A673 (cell line): ENCODE measurements around the gene SOX6. TPM values are rescaled to one million over a fixed set of nuclear protein-coding genes. Genes with fewer than 3 reads are reported as not detected.

Source experiments
- BruUV-seq: library from RNA; stranded (reverse); fragments of 400-500 nt; replicated peaks from 2 replicates; lab custom pipeline; 2021; lab: Mats Ljungman, UMichigan
- CTCF ChIA-PET: fragments of 300-600 bp; sonication (Branson Sonifier 250); formaldehyde crosslinking; loops from one replicate; lab custom pipeline; 2022; ENCODE audit warnings: antibody characterized with exemption; lab: Charles Lee
- POLR2A ChIA-PET: fragments of 300-600 bp; sonication (Branson Sonifier 250); formaldehyde crosslinking; loops from one replicate; lab custom pipeline; 2022; ENCODE audit warnings: antibody characterized with exemption; ENCODE audit not compliant: low non-redundant PET; lab: Charles Lee
- DNase-seq: peaks from one replicate; pipeline ENCODE4 v3.0.0-alpha.2; 2015; ENCODE audit warnings: low spot score
- H3K27ac ChIP-seq: fragments of 200-600 bp; sonication (generic); 2 replicates; pipeline ENCODE4 v1.5.1; 2016; ENCODE audit warnings: mixed run types, low read depth, mild to moderate bottlenecking, mixed read lengths, antibody characterized with exemption, low read length; ENCODE audit not compliant: poor library complexity, severe bottlenecking
- H3K27me3 ChIP-seq: fragments of 200-600 bp; sonication (generic); replicated peaks from 2 replicates; pipeline ENCODE4 v1.6.1; 2017; ENCODE audit warnings: mixed run types, low read depth, mild to moderate bottlenecking, mixed read lengths, antibody characterized with exemption, low read length; ENCODE audit not compliant: insufficient read depth, poor library complexity
- H3K36me3 ChIP-seq: fragments of 200-600 bp; sonication (generic); 2 replicates; pipeline ENCODE4 v1.6.1; 2016; ENCODE audit warnings: mixed run types, mild to moderate bottlenecking, mixed read lengths, antibody characterized with exemption, low read length; ENCODE audit not compliant: insufficient read depth, poor library complexity, severe bottlenecking
- H3K4me1 ChIP-seq: fragments of 200-600 bp; sonication (generic); 2 replicates; pipeline ENCODE4 v1.6.1; 2017; ENCODE audit warnings: mixed run types, mild to moderate bottlenecking, mixed read lengths, antibody characterized with exemption, low read length; ENCODE audit not compliant: insufficient read depth, poor library complexity, severe bottlenecking
- H3K4me3 ChIP-seq: fragments of 200-600 bp; sonication (generic); 2 replicates; pipeline ENCODE4 v1.5.1; 2016; ENCODE audit warnings: low read depth, mixed run types, mild to moderate bottlenecking, mixed read lengths, low read length; ENCODE audit not compliant: poor library complexity, severe bottlenecking
- H3K9me3 ChIP-seq: fragments of 200-600 bp; sonication (generic); 2 replicates; pipeline ENCODE4 v1.6.1; 2016; ENCODE audit warnings: mixed run types, low read depth, mild to moderate bottlenecking, mixed read lengths, antibody characterized with exemption, low read length; ENCODE audit not compliant: poor library complexity, severe bottlenecking
- CTCF ChIP-seq: fragments of 300-800, 200-600 bp; sonication (generic); conservative IDR thresholded peaks from 2 replicates; pipeline ENCODE4 v1.5.1; 2017; ENCODE audit warnings: low read depth, mild to moderate bottlenecking, antibody characterized with exemption, low read length, moderate library complexity, mixed read lengths
- EZH2 ChIP-seq: fragments of 200-600 bp; sonication (generic); IDR thresholded peaks from 2 replicates; pipeline ENCODE4 v1.6.1; 2017; ENCODE audit warnings: borderline replicate concordance, low read depth, mild to moderate bottlenecking, mixed read lengths, antibody characterized with exemption, low read length; ENCODE audit not compliant: poor library complexity, severe bottlenecking
- intact Hi-C: fragments of 100-400 bp; cut with micrococcal nuclease; formaldehyde crosslinking; loops from one replicate; pipeline ENCODE4 v1.10.0; 2022; ENCODE audit not compliant: unreplicated experiment
- total RNA-seq: library from RNA; stranded (reverse); gene quantifications from 2 replicates; pipeline ENCODE4 v1.2.3, GENCODE V29; 2021

SOX6 gene
- total RNA-seq, 1 experiment from 2014 or later: 27.5 TPM

- BruUV-seq: no TSS peak
- intact Hi-C loops: no loop called here
- TF ChIP-seq CTCF (no peak), EZH2 (no peak)
- ChIA-PET CTCF (no interaction called here), POLR2A (no interaction called here)
- H3K27ac ChIP-seq: no peak overlapping the region
- H3K4me1 ChIP-seq: no peaks in the 10 kb centered on the region
- no peak overlapping the region for H3K4me3 ChIP-seq
- H3K9me3 ChIP-seq: no peaks in the 10 kb centered on the region
- H3K27me3 ChIP-seq: no peaks in the 10 kb centered on the region
- DNase-seq: no peak
- H3K36me3 ChIP-seq: no peaks in the 10 kb centered on the region
These were observed 421.0 kb downstream of the SOX6 start for GRCh38 chr11:15935373-15935772.

- H3K27ac ChIP-seq: no peak overlapping the region
- H3K9me3 ChIP-seq: no peaks in the 10 kb centered on the region
- no TSS peak for BruUV-seq
- H3K4me1 ChIP-seq: no peaks in the 10 kb centered on the region
- POLR2A ChIA-PET: no interaction called here
- H3K36me3 ChIP-seq: no peaks in the 10 kb centered on the region
- intact Hi-C loops: no loop called here
- TF ChIP-seq CTCF (no peak), EZH2 (no peak)
- CTCF ChIA-PET: no interaction called here
- no peak overlapping the region for H3K4me3 ChIP-seq
- no peaks in the 10 kb centered on the region for H3K27me3 ChIP-seq
- no peak for DNase-seq
These were observed 422.3 kb downstream of the SOX6 start for GRCh38 chr11:15933886-15934625.

GRCh38 chr11:15932417-15932816 is 423.9 kb downstream of the SOX6 start:
- no TSS peak for BruUV-seq
- H3K9me3 ChIP-seq: no peaks in the 10 kb centered on the region
- CTCF ChIA-PET: no interaction called here
- POLR2A ChIA-PET: no interaction called here
- no peak overlapping the region for H3K4me3 ChIP-seq
- H3K36me3 ChIP-seq: no peaks in the 10 kb centered on the region
- no peak for DNase-seq
- H3K27ac ChIP-seq: no peak overlapping the region
- H3K27me3 ChIP-seq: no peaks in the 10 kb centered on the region
- no peak for TF ChIP-seq EZH2
- no peak for TF ChIP-seq CTCF
- intact Hi-C loops: no loop called here
- H3K4me1 ChIP-seq: no peaks in the 10 kb centered on the region
